Cerebellar nuclear complex (tissue), 1 donor: ENCODE results near the gene ANKRD23.
A peak's percentile ranks its signal among the peaks of the same experiment; 100 is the strongest.
"Not testable (repeated sequence)": the region's sequence is repeated elsewhere in the genome, so short reads cannot be mapped to it uniquely, and the experiment has no call there.

Experiments used
- DNase-seq, 2 experiments: peaks; one replicate each; lab custom pipeline; 2025; lab: John Stamatoyannopoulos, UW

ANKRD23 gene

GRCh38 chr2:96863575-96864342 lies 19.9 kb upstream of the ANKRD23 start:
- no peak for DNase-seq

- DNase-seq: not testable (repeated sequence)
Measured at GRCh38 chr2:96863056-96863455, 19.2 kb upstream of the ANKRD23 start.

- DNase-seq: no peak
Measured at GRCh38 chr2:96861074-96861473, 17.3 kb upstream of the ANKRD23 start.

GRCh38 chr2:96860065-96861029 lies 16.5 kb upstream of the ANKRD23 start:
- DNase-seq: no peak

- no peak for DNase-seq
Measured at GRCh38 chr2:96859681-96860064, 15.9 kb upstream of the ANKRD23 start.

GRCh38 chr2:96859099-96859649 lies 15.4 kb upstream of the ANKRD23 start:
- DNase-seq: no peak

- peak; percentile 71 to 95 for DNase-seq
Measured at GRCh38 chr2:96857667-96858372, 14.0 kb upstream of the ANKRD23 start, which contains the start of gene ANKRD39. Gene ANKRD39, minus strand, starts transcription at chr2:96858016. Its CDS starts 29 bp downstream, at chr2:96857987.

- DNase-seq: no peak
Measured at GRCh38 chr2:96856776-96857666, 13.2 kb upstream of the ANKRD23 start.

GRCh38 chr2:96853321-96853720 lies 9.5 kb upstream of the ANKRD23 start:
- DNase-seq: peak; percentile 34 to 64

GRCh38 chr2:96852667-96853066 lies 8.8 kb upstream of the ANKRD23 start:
- DNase-seq: no peak

- DNase-seq: no peak
Measured at GRCh38 chr2:96848264-96848663, 4.4 kb upstream of the ANKRD23 start.

GRCh38 chr2:96847586-96847985 lies 3.8 kb upstream of the ANKRD23 start:
- DNase-seq: no peak

- no peak for DNase-seq
Measured at GRCh38 chr2:96846825-96847224, 3.0 kb upstream of the ANKRD23 start.

- no peak for DNase-seq
Measured at GRCh38 chr2:96844405-96844808, 586 bp upstream of the ANKRD23 start.

GRCh38 chr2:96842600-96842999 lies 1.2 kb downstream of the ANKRD23 start:
- no peak for DNase-seq

GRCh38 chr2:96841701-96842495 lies 1.9 kb downstream of the ANKRD23 start:
- no peak for DNase-seq

- DNase-seq: no peak
Measured at GRCh38 chr2:96839875-96840850, 3.7 kb downstream of the ANKRD23 start.

GRCh38 chr2:96839293-96839874 lies 4.4 kb downstream of the ANKRD23 start:
- DNase-seq: no peak
